ENCODE results near the gene ADK.

GRCh38 chr10:74276416-74276815 is 125.4 kb downstream of the ADK start:
- TF ChIP-seq EZH2 (IDR thresholded peaks at IDR 0.05; ENCODE audit: low read depth, unreplicated experiment) = no peak
- no peak for TF ChIP-seq CTCF (conservative IDR thresholded peaks at IDR 0.05; ENCODE audit: low read depth in 2 of 2)
- TF ChIP-seq REST (IDR thresholded peaks at IDR 0.05; ENCODE audit: unreplicated experiment) = no peak
- TF ChIP-seq EZH2phosphoT487 (IDR thresholded peaks at IDR 0.05; ENCODE audit: unreplicated experiment) = no peak
- TF ChIP-seq CREB1 (CRISPR knock-in tag; IDR thresholded peaks at IDR 0.05; ENCODE audit: low read depth) = no peak
- TF ChIP-seq POLR2AphosphoS5 (IDR thresholded peaks at IDR 0.05; ENCODE audit: low read depth) = no peak
- TF ChIP-seq NANOG (IDR thresholded peaks at IDR 0.05; ENCODE audit: borderline replicate concordance) = no peak
- no peak for TF ChIP-seq JUNB (IDR thresholded peaks at IDR 0.05; ENCODE audit: unreplicated experiment)
- TF ChIP-seq ZNF331 (CRISPR knock-in tag; IDR thresholded peaks at IDR 0.05; ENCODE audit: low read depth) = no peak
- no peak for TF ChIP-seq ZNF114 (CRISPR knock-in tag; IDR thresholded peaks at IDR 0.05)
- no peak for TF ChIP-seq ETS1 (IDR thresholded peaks at IDR 0.05)
